Activated CD8-positive, alpha-beta memory T cell treated with anti-CD3 and anti-CD28 coated beads for 24 hours (primary cell): ENCODE results near the gene AIPL1.

Experiments
- DNase-seq: peaks from one replicate; pipeline ENCODE4 v3.0.0-alpha.2; 2020

Gene AIPL1

DNA sequence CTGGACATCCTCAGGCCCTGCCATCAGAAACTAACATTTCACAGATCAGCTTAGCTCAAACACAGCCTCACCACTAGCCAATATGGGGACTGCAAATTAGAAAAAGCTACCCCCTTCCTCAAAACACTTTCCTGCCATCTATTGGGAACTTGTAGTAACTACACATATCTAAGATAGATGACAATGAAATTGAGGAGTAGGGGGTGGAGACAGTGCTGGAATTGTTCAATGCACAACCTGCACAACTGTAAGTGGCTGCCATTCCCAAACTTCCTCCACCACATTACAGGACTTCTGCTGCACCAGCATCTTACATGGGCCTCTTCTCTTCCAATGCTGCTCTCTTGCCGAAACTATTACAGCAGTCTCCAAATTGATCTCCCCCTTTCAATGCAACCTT is 21.9 kb downstream of the AIPL1 start:
- DNase-seq: no peak

DNA sequence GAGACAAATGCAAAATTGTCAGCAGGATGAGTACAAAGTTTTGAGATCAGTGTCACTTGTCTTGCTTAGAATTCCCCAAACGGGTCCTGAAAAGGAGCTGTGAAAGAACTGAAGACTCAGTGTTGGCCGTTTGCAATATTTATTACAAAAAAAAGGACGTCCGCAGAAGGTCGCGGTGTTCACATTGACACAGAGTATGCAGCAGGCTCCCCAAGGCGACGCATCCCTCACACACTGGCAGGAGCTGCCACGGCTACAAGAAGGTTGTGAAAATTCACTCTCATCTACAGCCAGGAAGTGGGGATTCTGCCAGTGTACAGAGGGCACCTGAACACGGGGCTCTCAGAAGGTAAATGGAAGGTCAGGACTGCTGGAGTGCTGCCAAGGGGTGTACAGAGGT is 26.2 kb downstream of the AIPL1 start:
- no peak for DNase-seq

DNA sequence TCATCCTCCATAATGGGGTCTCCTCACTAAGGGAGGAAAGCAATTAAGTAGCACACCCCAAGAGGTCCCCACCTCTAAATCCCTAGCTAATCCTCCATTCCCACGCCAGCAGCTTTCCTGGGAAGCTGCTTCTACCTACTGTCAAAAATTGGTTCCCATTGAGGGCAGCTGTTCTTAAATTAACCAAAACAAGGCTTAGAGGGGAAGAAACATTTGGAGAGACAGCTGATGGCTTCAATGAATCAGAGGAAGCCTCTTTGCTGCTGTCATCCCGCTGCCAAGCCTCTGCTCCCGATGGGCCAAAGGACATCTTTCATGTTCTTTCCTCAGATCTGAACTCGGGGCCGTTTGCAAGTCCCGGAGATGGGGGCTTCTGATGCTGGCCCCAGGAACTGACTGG is 26.6 kb downstream of the AIPL1 start:
- DNase-seq: no peak

DNA sequence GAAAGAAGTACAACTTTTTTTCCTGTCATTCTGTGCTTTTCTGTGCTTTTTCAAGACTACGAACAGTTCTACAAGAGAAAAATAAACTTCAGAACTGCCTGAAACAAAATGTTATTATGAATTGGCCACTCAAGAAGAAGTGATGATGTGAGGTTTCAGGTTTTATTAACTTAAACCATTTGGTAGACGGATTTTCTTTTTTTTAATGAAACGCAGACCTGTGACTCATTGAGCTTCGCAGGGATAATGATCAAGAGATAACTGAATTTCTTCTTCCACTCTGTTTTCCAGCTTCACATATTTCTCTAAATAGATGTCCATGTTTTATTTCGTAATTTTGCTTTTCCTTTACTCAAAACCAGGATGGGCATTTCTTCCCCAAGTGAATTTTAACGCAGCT is 32.7 kb downstream of the AIPL1 start:
- no peak for DNase-seq

DNA sequence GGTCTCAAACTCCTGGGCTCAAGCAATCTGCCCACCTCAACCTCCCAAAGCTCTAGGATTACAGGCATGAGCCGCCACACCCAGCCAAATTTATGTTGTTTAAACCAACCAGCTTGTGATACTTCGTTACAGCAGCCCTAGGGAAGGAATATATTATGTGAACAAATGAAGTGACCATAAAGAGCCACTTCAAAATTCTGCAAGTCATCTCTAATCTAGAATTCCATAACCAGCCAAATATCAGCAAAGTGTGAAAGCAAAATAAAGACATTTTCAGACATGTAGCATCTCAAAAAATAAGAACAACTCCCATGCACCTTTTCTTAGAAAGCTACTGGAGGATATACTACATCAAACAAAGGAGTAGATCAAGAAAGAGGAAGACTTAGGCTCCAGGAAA is 36.0 kb downstream of the AIPL1 start:
- no peak for DNase-seq

DNA sequence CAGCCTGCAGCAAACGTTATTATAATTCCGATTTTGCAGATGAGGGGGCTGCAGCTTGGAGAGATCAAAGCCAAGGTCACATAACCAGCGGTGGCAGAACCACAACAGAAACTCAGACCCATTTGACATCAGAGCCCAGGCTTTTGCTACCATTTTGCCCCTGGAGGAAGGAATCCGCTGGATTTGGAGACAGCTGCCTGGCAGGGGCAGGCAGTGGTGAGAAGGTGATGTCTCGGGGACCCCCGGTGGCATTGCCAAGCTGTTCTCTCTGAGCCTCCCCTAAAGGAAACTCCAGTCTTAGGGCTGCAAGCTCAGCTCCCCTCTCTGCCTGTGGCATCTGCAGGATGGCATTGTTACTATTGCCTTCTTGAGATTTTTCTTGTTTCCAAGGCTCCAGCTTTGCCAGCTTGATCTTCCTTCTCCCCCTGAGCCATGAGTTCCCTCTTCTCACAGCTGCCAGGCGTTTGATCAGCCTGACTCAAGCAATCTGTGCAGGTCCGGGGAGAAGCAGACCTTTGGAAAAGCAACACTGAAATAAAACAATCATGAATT is 40.8 kb downstream of the AIPL1 start:
- no peak for DNase-seq

DNA sequence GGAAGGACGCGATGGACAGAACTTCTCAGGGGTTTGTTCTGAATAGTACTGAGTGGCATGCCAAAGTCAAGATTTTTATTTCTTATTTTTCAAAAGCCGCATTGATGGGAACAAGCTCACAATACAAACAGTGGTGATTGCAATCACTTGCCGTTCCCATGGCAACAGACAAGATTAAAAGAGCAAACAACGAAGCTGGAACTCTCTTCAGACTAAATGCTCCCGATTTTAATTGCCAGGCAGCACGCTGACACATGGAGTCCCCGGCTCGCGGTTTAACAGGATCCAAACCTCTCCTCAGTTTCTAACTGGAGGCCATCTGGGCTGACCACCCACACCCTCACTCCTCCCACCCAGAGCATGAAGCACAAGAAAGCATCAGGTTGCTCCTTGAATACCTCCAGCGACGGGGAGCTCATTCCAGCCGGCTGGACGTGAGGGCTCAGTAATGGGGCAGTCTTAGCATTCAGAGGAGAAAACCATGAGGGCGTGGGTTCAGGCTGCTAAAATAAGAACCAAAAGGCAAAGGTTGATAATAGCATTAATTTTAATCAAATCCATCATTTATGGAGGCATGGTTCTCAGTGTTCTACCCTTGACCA is 41.5 kb downstream of the AIPL1 start:
- DNase-seq: no peak

DNA sequence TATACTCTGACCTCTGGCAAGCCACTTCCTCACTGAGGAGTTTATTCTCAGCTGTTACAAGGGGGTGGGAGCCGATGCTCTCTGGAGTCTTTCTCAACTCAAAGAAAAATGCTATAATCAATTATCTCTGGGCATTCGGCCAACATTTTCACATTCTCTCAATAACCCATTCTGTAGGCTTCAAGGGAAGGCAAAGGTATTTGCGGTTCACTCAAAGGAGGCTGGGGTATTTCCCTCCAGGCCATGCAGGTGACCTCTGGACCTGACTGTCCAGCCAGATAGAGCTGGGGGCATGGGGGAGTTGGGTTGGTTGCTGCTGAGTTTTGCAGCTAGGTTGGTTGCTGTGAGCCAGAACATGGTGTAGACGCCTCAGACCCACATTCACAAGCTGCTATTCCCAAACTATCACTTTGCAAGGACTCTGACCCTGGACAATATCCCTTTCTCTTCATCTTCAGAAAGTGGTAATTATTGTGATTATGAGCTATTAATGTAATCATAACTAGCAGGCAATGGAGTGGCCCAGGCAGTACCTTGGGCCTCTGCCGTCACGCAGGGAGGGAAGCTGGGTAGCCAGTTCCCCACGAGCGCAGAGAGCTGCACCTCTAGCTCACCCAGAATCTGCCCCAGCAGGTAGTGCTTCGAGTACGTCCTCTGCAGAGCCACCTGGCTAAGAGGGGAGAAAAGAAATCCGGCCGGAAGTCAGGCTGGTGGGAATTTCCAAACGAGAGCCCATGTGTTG is 42.1 kb downstream of the AIPL1 start:
- no peak for DNase-seq

DNA sequence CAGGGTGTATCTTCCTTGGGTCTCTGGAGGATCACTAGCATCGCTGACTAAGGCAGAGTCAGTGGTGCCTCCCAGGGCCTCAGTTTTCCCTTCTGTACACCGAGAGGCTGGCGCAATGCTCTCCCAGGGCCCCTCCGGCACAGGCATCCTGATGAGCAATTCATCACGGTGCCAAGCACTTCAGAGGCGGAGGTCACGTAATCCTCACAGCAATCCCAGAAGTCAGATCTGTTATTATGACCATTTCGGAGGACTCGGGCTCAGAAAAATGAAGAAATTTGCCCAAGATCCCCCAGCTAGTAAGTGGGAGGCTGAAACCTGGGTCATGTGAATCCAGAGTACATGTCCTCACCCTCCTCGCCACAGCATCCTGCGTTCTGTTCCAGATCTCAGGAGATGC is 46.5 kb downstream of the AIPL1 start:
- peak; percentile 24 for DNase-seq

DNA sequence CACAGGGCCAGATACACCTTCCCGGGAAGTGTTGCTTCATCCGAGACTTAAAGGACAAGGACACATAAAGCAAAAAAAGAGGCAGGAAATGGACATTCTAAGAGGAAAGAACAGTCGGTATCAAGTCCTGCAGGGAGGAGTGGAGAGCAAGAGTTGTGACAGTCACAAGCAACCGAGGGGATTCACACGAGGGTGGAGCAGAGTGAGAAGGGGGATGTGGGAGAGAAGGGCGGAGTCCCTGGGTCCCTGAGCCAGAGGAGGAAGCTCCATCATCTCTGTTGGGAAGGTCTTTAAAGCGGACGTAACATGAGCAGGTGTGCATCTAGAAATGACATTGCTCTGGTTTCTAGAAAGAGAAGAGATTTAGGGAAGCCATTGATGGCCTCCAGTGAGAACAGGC is 47.1 kb downstream of the AIPL1 start:
- no peak for DNase-seq

DNA sequence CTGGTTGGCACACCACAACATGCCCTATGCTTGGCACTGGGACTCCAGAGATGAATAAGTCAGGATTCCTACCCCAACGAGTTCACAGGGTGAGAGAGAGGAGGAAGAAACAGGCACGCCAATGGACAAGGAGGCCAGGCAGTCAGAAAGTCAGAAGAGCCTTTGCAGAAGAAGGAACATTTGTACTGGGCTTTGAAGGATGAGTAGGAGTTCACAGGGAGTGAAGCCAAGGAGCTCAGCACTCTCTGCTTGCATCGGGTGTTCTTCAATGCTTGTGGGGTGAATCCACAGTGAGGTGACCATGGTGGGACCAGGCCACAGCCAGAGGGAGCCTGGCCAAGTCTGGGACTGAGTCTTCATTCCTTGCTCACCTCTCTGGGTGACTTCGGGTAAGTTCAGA is 47.5 kb downstream of the AIPL1 start:
- DNase-seq: no peak

DNA sequence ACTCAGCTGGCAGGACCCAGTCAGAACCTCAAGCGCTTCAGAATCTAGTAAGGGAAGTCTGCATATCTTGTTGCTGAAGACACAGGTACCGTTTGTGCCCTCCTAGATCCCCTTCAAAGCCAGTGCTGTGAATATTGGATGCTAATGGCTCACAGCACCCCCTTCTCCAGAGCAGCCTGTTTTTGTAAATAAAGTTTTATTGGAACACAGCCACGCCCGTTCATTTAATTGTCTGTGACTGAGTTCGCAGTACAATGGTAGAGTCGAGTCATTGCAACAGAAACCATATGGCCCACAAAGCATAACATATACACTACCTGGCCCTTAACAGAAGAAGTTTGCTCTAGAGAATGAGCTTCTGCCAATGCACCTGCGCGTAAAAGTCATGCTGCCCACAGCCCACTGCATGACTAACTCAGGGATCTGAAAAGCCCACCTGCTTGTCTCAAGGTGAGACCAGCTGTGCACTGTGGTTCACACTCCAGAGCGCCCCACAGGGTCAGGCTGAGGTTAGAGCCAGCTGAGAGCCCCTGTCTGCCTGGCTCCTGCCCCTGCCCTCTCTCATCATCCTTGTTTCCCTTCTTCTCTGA is 48.8 kb downstream of the AIPL1 start:
- no peak for DNase-seq

DNA sequence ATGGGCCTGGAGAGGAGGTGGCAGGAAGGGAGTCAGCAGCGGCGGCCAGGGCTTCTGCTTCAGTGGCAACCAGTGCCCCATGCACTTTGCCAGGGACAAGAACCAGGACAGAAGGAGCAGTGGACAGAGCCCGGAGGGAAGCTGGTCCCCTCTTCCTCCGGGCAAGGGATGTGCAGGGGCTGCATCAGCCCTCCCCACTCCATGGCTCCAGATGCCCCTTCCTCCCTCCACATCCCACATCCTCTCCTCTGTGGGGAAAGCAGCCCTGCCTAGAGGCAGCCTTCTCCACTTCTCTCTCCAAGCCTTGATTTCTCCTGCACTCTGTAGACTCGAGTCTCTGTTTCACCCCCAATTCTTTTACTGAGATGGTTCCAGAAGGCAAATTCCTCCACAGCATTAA is 50.4 kb downstream of the AIPL1 start:
- peak; percentile 11 for DNase-seq

DNA sequence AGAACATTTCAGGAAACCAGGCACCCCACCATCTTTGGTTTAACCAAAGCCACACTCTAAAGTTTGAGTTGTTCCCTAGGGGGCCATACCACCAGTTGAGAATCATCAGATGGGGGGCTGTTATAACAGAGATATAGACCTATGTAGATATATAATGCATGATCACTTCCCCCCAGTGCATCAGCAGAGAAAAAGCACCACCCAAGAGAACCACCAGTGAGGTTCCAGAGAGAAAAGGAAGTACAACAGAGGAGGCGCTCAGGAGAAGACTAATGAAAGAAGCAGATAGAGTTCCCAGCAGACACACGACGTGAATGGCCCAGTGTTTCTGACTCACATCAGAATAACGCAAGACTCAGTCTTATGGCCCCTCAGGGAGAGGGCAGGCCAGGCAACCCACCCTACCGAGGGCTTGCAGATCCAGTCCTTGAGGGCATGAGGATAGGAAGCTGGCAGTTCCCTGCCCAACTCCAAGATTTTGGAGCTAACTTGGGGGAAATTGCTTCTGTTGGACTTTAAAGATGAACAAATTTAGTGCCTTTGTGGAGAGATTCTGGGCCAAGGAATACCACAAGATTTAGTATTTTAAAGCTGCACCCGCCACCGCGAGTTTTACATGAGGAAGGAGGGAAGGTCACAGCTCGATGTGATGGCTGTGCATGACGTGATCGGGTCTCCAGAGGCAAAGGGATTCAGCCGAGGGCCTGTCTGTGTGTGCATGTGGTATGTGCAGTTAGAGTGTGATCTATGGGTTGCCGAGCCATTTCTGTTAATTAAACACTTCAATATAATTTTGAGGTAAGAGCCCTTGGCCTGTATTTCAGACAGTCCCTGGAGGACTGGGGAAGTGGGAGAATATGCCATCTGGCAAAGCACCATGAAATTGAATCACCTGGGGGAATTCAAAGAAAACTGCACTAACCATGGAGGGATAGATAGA is 53.1 kb downstream of the AIPL1 start:
- peak; percentile 17 for DNase-seq

DNA sequence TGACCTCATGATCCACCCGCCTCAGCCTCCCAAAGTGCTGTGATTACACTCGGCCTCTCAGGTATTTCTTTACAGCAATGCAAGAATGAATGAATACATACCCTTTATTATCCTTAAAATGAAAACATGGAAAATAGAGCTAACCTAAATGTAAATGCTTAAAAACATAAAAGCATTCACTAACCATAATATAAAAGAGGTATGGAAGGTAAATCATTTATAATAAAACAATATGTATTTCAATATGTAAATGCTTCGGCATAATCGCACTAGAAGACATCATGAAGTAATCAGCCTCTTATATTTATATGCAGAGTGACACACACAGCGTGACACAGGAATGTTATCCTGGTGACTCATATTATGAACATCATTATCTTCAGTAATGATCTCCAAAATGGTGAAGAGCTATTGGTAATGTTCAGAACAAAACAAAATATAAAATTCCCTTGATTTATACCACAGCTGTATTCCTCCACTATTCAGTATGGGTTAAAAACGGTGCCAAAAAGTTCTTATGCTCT is 53.9 kb downstream of the AIPL1 start:
- no peak for DNase-seq

DNA sequence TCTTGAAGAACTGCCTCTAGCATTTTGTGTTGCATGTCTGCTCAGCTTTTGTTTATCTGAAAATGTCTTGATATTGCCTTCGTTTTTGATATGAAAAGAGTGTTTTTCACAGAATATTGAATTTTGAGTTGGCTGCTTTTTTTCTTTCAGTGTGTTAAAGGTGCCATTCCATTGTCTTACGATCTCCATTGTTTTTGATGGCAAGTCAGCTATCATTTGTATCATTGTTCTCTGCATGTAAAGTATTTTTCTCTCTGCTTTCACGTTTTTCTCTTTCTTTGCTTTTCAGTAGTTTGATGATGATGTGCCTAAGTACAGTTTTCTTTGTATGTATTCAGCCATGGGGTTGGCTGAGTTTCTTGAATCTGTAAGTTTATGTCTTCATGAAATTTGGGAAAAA is 57.0 kb downstream of the AIPL1 start:
- no peak for DNase-seq

DNA sequence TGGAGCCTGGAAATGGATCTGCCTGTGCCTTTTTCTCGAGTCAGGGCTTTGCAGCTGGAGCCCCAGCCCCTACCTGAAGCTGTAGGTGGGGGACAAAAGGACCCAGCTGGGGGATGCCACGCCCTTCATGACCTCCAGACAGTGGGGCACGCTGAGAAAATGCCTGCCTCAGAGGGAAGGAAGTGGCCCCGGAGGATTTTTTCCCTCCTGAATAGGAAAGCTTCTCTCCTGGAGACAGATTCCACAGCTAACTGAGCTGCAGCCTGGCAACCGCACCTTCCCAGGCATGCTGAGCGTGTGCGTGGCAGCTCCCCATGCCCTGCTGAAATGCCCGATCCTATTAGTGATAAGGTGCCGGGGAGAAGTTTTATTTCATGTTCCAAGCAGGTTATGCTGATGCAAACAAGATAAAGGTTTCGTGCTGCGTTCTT is 58.0 kb downstream of the AIPL1 start:
- DNase-seq: no peak

DNA sequence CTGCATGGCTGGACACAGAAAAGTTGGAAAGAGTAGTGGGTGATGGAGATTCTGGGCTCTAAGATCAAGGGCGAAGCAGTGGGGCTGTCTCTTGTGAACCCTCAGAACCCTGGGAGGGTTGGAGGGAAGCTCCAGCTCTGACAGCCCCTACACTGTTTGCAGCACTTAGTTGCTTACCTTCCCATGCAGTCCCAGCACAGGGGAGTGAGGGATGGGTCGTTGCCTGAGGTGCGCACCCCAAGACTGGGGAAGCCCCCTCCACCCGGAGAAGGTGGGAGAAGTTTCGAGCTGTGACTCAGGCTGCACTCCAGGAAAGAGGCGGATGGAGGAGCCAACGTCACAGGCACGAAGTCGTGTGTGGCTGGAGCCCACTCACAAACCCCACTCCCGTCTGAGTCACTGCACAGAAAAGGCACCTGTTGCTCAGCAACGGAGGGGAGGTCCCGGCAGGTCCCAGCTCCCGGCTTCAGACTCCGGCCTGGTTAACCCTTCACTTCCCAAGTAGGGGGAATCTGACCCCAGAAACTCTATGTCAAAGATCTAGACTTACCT is 60.1 kb downstream of the AIPL1 start:
- DNase-seq: peak; percentile 77

DNA sequence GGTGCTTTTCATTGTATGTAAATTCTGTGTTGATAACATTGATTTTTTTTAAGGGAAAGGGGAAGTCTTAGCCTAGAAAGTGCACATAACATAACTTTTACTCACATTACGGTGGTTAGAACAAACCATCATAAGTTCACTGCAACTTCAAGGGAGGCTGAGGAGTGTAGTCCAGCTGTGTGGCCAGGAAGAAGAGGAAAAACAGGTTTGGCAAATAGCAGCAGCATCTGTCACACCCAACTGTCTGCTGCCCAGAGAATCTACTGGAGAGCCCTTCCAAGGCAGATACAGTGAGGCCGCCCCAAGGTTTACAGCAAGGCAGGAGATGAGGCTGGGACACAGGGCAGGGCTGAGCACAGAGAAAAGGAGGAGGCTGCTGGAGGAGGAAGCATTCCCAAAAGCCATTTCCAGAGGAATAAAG is 60.6 kb downstream of the AIPL1 start:
- DNase-seq: no peak
